HG03354 (cell line): ENCODE results near the gene DHCR24.
A peak's percentile ranks its signal among the peaks of the same experiment; 100 is the strongest.

ENCODE experiments used
- ATAC-seq: cut with Tn5 transposase; IDR thresholded peaks from one replicate; pipeline ENCODE4 v1.9.1; 2021; ENCODE audit warnings: mild to moderate bottlenecking; ENCODE audit not compliant: unreplicated experiment, poor library complexity, severe bottlenecking

Gene DHCR24

DNA sequence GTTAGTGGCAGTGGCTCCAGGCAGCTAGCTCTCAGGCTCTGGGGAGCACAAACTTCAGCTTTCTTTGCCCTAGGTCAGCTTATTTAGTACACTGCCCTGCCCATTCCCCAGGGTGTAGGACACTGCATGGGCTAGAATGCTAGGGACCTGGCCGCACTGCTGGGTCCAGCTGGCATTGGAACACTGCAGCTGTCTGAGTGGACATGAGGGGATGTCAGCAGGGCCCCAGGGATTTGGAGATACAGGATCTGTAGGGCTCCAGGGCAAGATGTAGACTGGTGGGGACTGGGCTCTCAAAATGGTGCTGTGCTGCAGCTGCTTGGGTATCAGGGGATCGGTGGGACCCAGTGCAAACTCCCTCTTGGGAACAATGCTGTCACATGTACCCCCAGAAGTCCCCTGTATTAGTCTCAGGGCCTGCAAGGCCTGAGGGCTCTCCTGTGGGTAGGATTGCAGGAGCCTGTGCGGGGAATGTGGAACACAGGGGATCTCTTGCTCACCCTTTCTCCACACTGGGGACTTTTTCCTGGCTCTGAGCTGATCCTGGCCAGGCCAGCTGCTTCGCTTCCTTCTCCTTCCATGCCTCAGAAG lies 60.7 kb downstream of the DHCR24 start:
- no peak for ATAC-seq

DNA sequence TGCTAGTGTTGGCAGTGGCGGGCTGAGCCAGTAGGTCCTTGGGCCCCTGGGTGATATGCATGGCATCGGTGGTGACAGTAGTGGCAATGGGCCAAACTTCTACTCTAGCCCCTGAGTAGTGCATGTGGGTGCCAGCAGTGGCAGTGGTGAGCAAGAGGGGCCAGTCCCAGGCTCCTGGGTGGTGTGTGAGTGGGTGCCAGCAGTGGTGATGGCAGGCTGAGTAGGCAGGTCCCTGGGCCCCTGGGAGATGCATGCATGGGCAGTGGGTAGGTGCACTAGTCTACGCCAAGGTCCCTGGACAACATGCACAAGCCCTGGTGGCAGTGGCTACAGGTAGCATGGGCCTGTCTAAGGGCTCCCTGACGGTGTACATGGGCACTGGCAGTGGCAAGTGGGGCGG lies 61.3 kb downstream of the DHCR24 start:
- ATAC-seq = no peak

- ATAC-seq = no peak
Observed at GRCh38 chr1:54823670-54824069, 63.3 kb downstream of the DHCR24 start.

- no peak for ATAC-seq
Observed at GRCh38 chr1:54819733-54820132, 67.3 kb downstream of the DHCR24 start.

- ATAC-seq = no peak
Observed at GRCh38 chr1:54819195-54819536, 67.8 kb downstream of the DHCR24 start.

GRCh38 chr1:54818461-54819194 lies 68.4 kb downstream of the DHCR24 start:
- no peak for ATAC-seq

GRCh38 chr1:54816951-54817350 lies 70.0 kb downstream of the DHCR24 start:
- no peak for ATAC-seq

GRCh38 chr1:54816130-54816529 lies 70.9 kb downstream of the DHCR24 start:
- no peak for ATAC-seq

DNA sequence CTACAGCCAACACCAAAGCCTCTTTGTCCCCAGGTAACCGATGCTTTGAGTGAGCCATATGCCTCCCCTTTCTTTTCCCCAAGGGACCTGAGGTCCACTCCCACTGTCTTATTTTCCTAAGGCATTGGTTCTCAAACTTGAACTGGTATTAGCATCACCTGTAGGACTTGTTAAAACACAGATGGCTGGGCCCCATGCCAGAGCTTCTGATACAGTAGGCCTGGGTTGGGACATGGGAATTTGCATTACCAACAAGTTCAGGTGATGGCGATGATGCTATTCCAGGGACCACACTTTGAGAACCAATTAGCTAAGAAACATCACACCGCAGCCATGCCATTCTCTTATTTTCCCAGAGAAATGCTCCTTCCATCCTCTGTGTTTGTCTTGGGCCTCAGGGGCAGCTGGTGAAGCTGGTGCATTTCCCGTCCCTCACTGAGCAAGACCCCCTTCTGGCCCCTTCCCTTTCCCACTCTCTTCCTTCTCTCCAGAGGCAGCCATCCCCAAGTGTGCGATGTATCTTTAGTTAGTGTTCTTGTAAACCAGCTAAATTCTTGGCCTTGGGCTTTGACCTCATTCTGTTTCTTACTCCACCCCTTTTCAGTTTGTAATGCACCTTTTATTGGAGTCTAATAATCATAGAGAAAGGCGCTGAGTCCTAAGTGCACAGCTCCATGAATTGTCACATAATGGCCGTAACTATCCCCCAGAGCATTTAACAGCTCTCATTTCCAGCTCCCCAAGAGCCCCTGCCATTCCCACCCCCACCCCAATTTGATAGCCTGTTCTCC lies 71.7 kb downstream of the DHCR24 start:
- no peak for ATAC-seq

DNA sequence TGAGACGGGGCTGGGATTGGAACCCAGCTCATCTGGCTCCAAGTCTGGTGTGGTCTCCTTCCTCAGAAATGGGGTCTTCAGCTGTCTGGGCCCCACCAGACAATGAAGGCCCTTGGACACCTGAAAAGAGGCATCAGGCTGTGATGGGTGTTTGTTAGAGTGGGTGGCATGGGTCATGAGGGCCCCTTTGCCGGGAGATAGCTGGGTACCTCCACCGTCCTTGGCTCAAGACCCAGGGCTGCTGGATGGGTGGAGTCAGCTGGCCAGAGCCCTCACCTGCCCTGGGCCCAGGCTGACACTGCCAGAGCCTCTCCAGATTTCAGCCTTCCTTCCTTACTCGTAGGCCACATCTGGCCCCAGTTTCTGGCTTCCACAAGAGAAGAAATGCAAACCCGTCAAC lies 72.4 kb downstream of the DHCR24 start:
- ATAC-seq = no peak

DNA sequence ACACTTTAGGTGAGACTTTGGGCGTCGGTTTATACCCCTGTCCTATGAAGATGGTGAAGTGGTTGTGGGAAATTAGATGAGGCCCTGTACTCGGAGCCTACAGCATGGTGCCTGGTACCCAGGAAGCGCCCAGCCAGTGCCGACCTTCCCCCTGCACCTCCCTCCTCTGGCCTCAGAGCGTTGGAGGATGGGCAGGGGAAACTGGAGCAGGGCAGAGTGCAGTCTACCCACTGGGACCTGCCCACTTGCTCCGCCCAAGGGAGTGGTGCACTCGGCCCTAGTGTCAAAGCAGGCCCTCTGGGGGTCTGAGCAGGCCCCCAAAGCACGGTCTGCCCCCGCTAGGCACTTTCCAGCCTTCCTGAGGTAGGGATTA lies 72.9 kb downstream of the DHCR24 start:
- ATAC-seq = no peak

- no peak for ATAC-seq
Observed at GRCh38 chr1:54813485-54814125, 73.4 kb downstream of the DHCR24 start.

DNA sequence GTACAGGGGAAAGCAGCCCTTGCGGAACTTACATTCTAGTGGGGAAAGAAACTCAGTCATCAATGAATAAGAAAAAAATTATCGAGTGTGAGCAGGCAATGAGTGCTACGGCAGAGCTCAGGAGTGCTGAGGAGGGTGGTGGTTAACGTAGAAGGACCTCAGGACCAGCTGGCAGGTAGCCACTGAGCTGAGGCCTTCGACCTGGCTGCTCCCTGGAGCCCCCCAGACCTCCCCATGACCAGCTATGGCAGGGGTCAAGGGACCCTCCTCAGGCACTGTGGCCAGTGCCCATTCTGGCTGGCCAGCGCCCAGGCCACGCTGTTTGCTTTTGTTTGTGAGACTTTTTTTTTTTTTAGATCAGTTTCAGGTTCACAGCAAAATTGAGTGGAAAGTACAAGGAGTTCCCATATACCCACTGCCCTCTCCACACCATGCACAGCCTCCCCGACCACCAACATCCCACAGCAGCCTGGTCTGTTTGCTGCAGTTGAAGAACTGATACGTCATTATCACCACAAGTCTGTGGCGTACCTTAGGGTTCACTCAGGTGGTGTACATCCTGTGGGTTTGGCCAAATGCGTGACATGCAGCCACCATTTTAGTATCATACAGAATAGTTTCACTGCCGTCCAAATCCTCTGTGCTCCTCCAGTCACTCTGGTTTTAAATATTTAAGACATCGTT lies 74.1 kb downstream of the DHCR24 start:
- ATAC-seq = no peak

DNA sequence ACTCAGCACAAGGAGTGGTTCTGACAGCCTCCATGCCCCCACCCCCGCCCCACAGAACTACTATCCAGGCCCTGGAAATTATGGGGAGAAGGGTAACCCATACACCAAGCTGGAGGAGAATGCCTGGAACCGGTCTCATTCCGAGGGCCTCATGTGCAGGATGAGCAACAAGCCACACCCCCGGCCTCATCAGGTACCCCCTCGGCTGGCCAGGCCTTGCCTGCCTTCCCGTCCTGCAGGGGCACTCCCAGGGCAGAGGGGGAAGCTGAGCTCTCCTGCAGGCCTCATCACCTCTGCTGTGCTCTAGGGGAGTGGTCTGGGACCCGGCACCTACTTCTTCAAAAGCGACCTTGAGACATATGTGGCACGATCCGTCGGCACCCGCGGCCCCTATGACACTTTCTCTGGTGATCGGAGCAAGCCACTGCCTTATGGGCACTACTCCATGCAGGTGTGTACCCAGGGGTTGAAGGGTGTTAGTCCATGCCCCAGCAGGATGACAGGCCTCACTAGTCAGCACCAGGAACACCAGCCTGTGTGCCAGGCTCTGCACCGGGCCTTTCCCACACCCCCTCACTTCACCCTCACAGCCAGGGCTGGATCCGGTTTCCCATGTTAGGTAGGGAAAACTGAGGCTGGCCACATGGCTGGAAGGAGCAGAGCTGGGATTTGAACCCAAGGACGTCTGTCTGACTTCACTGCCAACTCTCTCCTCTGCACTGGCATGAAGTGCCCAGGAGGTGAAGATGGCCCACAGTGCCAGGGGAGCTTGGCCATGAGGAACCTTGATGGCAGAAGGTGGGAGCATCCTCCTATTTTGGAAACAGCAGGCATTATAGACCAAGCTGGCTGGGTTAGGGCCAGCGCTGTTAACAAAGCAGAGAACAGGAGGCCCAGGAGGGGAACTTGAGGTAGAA lies 75.0 kb downstream of the DHCR24 start:
- ATAC-seq = no peak

GRCh38 chr1:54811066-54811465 lies 75.9 kb downstream of the DHCR24 start:
- ATAC-seq = no peak

GRCh38 chr1:54810153-54810942 lies 76.6 kb downstream of the DHCR24 start:
- ATAC-seq = peak; percentile 80

DNA sequence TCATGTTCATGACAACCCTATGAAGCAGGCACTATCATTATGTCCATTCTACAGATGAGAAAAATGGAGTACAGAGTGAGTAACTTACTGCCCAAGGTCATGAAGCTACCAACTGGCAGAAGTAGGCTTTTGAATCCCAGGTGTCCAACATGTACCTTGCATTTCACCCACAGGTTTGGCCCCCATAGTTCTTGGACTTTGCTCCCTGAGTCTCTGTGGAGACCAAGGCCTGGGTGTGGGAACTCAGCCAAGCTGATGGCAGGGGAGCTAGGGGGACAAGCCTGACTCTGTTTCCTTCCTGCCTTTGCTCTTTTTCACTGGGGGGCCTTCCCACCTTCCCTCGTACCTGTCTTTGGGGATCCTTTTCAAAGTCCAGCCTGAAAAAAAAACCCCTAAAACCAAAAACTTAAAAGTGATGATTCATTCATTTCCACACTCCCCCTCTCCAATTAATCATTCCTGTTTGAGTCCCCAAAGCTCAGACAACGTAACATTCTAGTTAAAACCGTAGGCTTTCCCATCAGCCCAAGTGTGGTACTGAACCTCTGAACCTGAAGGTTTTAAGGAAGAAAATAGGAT lies 77.4 kb downstream of the DHCR24 start:
- no peak for ATAC-seq
